ENCODE measurements around the gene FBF1.
"Not testable (repeated sequence)": the region's sequence is repeated elsewhere in the genome, so short reads cannot be mapped to it uniquely, and the experiment has no call there.

GRCh38 chr17:75975187-75975586 lies 34.3 kb upstream of the FBF1 start:
- TF ChIP-seq CTCF (IDR thresholded peaks at IDR 0.05; ENCODE audit: control extremely low read depth in 1 of 3, insufficient read depth in 1 of 3, low read depth in 1 of 3, low read length in 3 of 3); BRCA1 (IDR thresholded peaks at IDR 0.05; ENCODE audit: low read depth, low read length); RAD21 (IDR thresholded peaks at IDR 0.05 in 1 of 2, conservative IDR thresholded peaks at IDR 0.05 in 1 of 2; ENCODE audit: low read depth in 2 of 2, low read length in 2 of 2); POLR2AphosphoS5 (IDR thresholded peaks at IDR 0.05; ENCODE audit: low read depth, low read length); EP300 (IDR thresholded peaks at IDR 0.05; ENCODE audit: borderline replicate concordance in 1 of 2, low read depth in 2 of 2, low read length in 2 of 2); MAX (IDR thresholded peaks at IDR 0.05); POLR2A (IDR thresholded peaks at IDR 0.05; ENCODE audit: control extremely low read depth in 1 of 2, low read depth in 2 of 2, low read length in 2 of 2); SAP30 (IDR thresholded peaks at IDR 0.05; ENCODE audit: insufficient read depth, insufficient replicate concordance, low read length); TEAD4 (IDR thresholded peaks at IDR 0.05; ENCODE audit: low read depth, low read length); TAF1 (IDR thresholded peaks at IDR 0.05; ENCODE audit: low read depth, low read length); ZNF274 (IDR thresholded peaks at IDR 0.05; ENCODE audit: borderline replicate concordance, extremely low read depth, low read length); SP2 (IDR thresholded peaks at IDR 0.05; ENCODE audit: low read length); NANOG (IDR thresholded peaks at IDR 0.05; ENCODE audit: insufficient read depth, low read depth, low read length, poor library complexity, severe bottlenecking): not testable (repeated sequence)
